H1 (cell line): ENCODE measurements around the gene GALK1. TPM values are rescaled to one million over a fixed set of nuclear protein-coding genes. Genes with fewer than 3 reads are reported as not detected.

Experiments
- CTCF ChIA-PET: fragments of 300-600 bp; sonication (Branson Sonifier 250); formaldehyde crosslinking; loops from one replicate; lab custom pipeline; 2021; ENCODE audit not compliant: partially characterized antibody; lab: Charles Lee
- POLR2A ChIA-PET: fragments of 300-600 bp; sonication (Branson Sonifier 250); formaldehyde crosslinking; loops from one replicate; lab custom pipeline; 2021; ENCODE audit warnings: inconsistent platforms; ENCODE audit not compliant: partially characterized antibody; lab: Charles Lee
- DNase-seq, 2 experiments: peaks; one replicate each; pipeline versions ENCODE4 v3.0.0 to v3.0.0-alpha.2; 2010 to 2022; ENCODE audit warnings: low spot score in 2 of 2, low read depth in 1 of 2, mixed read lengths in 1 of 2
- FAIRE-seq: peaks from 2 replicates; lab custom pipeline; 2011; peaks lifted over from hg19 to GRCh38; lab: Jason Lieb, UNC
- H2AFZ ChIP-seq: 2 replicates; pipeline ENCODE4 v1.8.1; 2012; ENCODE audit warnings: low read length, inconsistent platforms
- H2AK5ac ChIP-seq: 2 replicates; pipeline ENCODE4 v1.6.1; 2013; ENCODE audit warnings: low read depth, low read length
- H2BK120ac ChIP-seq: replicated peaks from 2 replicates; pipeline ENCODE3; 2013; ENCODE audit warnings: low read depth, low read length, inconsistent platforms
- H2BK12ac ChIP-seq: 2 replicates; pipeline ENCODE4 v1.6.1; 2013; ENCODE audit warnings: low read depth, low read length
- H2BK15ac ChIP-seq: 2 replicates; pipeline ENCODE4 v1.6.1; 2013; ENCODE audit warnings: low read length
- H2BK20ac ChIP-seq: 2 replicates; pipeline ENCODE4 v1.6.1; 2013; ENCODE audit warnings: low read length
- H2BK5ac ChIP-seq: 2 replicates; pipeline ENCODE4 v1.6.1; 2013; ENCODE audit warnings: low read depth, low read length
- H3K14ac ChIP-seq: 2 replicates; pipeline ENCODE4 v1.6.1; 2013; ENCODE audit warnings: inconsistent platforms; ENCODE audit not compliant: insufficient read length
- H3K18ac ChIP-seq: 2 replicates; pipeline ENCODE4 v1.6.1; 2013; ENCODE audit warnings: low read length; ENCODE audit errors: extremely low read depth
- H3K23ac ChIP-seq: 2 replicates; pipeline ENCODE4 v1.6.1; 2013; ENCODE audit warnings: inconsistent platforms; ENCODE audit not compliant: insufficient read length
- H3K23me2 ChIP-seq: 2 replicates; pipeline ENCODE4 v1.6.1; 2013; ENCODE audit warnings: low read depth, low read length
- H3K27ac ChIP-seq: 2 replicates; pipeline ENCODE4 v1.6.1; 2011; ENCODE audit warnings: low read depth, low read length, inconsistent platforms
- H3K27me3 ChIP-seq, 4 experiments: replicated peaks in 1 of 4; 1 replicate in 1 of 4; 2 replicates in 3 of 4; pipeline versions ENCODE4 v1.6.1 to v1.8.1; 2011 to 2013; ENCODE audit warnings: low read length in 3 of 4, mild to moderate bottlenecking in 3 of 4, inconsistent platforms in 2 of 4, mixed read lengths in 2 of 4, moderate library complexity in 1 of 4; ENCODE audit not compliant: control insufficient read depth in 3 of 4, insufficient read depth in 3 of 4; ENCODE audit errors: extremely low read depth in 1 of 4
- H3K36me3 ChIP-seq, 4 experiments: 2 replicates each; pipeline versions ENCODE4 v1.6.1 to v1.8.1; 2011 to 2013; ENCODE audit warnings: mild to moderate bottlenecking in 4 of 4, low read length in 3 of 4, moderate library complexity in 2 of 4, control low read depth in 1 of 4, inconsistent platforms in 1 of 4; ENCODE audit not compliant: insufficient read depth in 4 of 4, control insufficient read depth in 2 of 4
- H3K4ac ChIP-seq: replicated peaks from 2 replicates; pipeline ENCODE3; 2013; ENCODE audit warnings: low read length, low read depth, mixed read lengths, inconsistent platforms; ENCODE audit not compliant: insufficient read length
- H3K4me1 ChIP-seq, 4 experiments: replicated peaks in 1 of 4; 1 replicate in 1 of 4; 2 replicates in 3 of 4; pipeline versions ENCODE4 v1.6.1 to v1.8.1; 2011 to 2013; ENCODE audit warnings: low read length in 3 of 4, inconsistent platforms in 2 of 4, mixed read lengths in 1 of 4; ENCODE audit not compliant: insufficient read depth in 4 of 4, control insufficient read depth in 3 of 4
- H3K4me2 ChIP-seq, 2 experiments: 2 replicates each; pipeline versions ENCODE4 v1.6.1 to v1.8.1; 2011 to 2013; ENCODE audit warnings: low read depth in 2 of 2, low read length in 2 of 2, control low read depth in 1 of 2, inconsistent platforms in 1 of 2, mild to moderate bottlenecking in 1 of 2; ENCODE audit not compliant: insufficient read depth in 1 of 2
- H3K4me3 ChIP-seq, 4 experiments: fragments of 200-600, 300-600 bp in 1 of 4; sonication (generic), shearing (Covaris generic), sonication (Bioruptor Twin) in 1 of 4; 2 replicates each; pipeline versions ENCODE4 v1.5.1 to v1.8.1; 2011 to 2016; ENCODE audit warnings: low read length in 4 of 4, low read depth in 3 of 4, control low read depth in 2 of 4, inconsistent platforms in 2 of 4, mild to moderate bottlenecking in 2 of 4, mixed read lengths in 1 of 4, moderate library complexity in 1 of 4; ENCODE audit not compliant: insufficient read depth in 2 of 4; ENCODE audit errors: extremely low read depth in 1 of 4
- H3K56ac ChIP-seq: replicated peaks from 2 replicates; pipeline ENCODE3; 2013; ENCODE audit warnings: low read depth, mild to moderate bottlenecking, mixed read lengths, low read length, inconsistent platforms; ENCODE audit not compliant: insufficient read length
- H3K79me1 ChIP-seq: 2 replicates; pipeline ENCODE4 v1.6.1; 2013; ENCODE audit warnings: low read depth, low read length, control low read depth
- H3K79me2 ChIP-seq, 2 experiments: 2 replicates each; pipeline versions ENCODE4 v1.6.1 to v1.8.1; 2012 to 2013; ENCODE audit warnings: low read length in 2 of 2, mild to moderate bottlenecking in 2 of 2, inconsistent platforms in 1 of 2; ENCODE audit not compliant: insufficient read depth in 2 of 2, control insufficient read depth in 1 of 2
- H3K9ac ChIP-seq, 4 experiments: replicated peaks in 1 of 4; 1 replicate in 1 of 4; 2 replicates in 3 of 4; pipeline versions ENCODE4 v1.6.1 to v1.8.1; 2011 to 2013; ENCODE audit warnings: low read depth in 3 of 4, low read length in 3 of 4, control low read depth in 2 of 4, mild to moderate bottlenecking in 2 of 4, moderate library complexity in 2 of 4, inconsistent platforms in 1 of 4; ENCODE audit errors: extremely low read depth in 1 of 4
- H3K9me3 ChIP-seq, 2 experiments: 2 replicates each; pipeline versions ENCODE4 v1.6.1 to v1.8.1; 2012 to 2013; ENCODE audit warnings: mild to moderate bottlenecking in 2 of 2, moderate library complexity in 2 of 2, control low read depth in 1 of 2, inconsistent platforms in 1 of 2, low read depth in 1 of 2, low read length in 1 of 2, mixed read lengths in 1 of 2; ENCODE audit not compliant: insufficient read depth in 2 of 2
- H4K20me1 ChIP-seq, 2 experiments: replicated peaks in 1 of 2; 2 replicates each; pipeline versions ENCODE3 to v1.8.1; 2011 to 2013; ENCODE audit warnings: inconsistent platforms in 2 of 2, low read length in 2 of 2, mild to moderate bottlenecking in 1 of 2; ENCODE audit not compliant: insufficient read depth in 2 of 2, control insufficient read depth in 1 of 2
- H4K5ac ChIP-seq: 2 replicates; pipeline ENCODE4 v1.6.1; 2013; ENCODE audit warnings: low read length, low read depth, mixed read lengths, inconsistent platforms; ENCODE audit not compliant: insufficient read length
- H4K8ac ChIP-seq: 2 replicates; pipeline ENCODE4 v1.8.0; 2013; ENCODE audit warnings: mild to moderate bottlenecking, moderate library complexity, low read length, inconsistent platforms; ENCODE audit not compliant: insufficient read depth; ENCODE audit errors: extremely low read depth
- H4K91ac ChIP-seq: replicated peaks from 2 replicates; pipeline ENCODE3; 2013; ENCODE audit warnings: low read length, mixed read lengths, inconsistent platforms; ENCODE audit not compliant: insufficient read length
- BCL11A ChIP-seq, 2 experiments: IDR thresholded peaks; one replicate each; pipeline ENCODE4 v1.6.1; 2011; ENCODE audit warnings: low read depth in 2 of 2, low read length in 2 of 2, mild to moderate bottlenecking in 2 of 2
- CBX5 ChIP-seq: fragments of 300-800, 300-1000 bp; sonication (generic); IDR thresholded peaks from 2 replicates; pipeline ENCODE4 v1.7.1; 2016; ENCODE audit warnings: antibody characterized with exemption, low read length, low read depth
- RFX5 ChIP-seq: IDR thresholded peaks from 2 replicates; pipeline ENCODE4 v1.6.1; 2011; ENCODE audit warnings: low read depth, low read length, improper control_type of control experiment, borderline replicate concordance
- SIX5 ChIP-seq: IDR thresholded peaks from 2 replicates; pipeline ENCODE4 v1.6.1; 2011; ENCODE audit warnings: mild to moderate bottlenecking, low read depth, low read length
- WGBS, 2 experiments: shearing (Covaris generic) in 1 of 2; methylation state at CpG; one replicate each; pipeline versions ENCODE4 v1.1.6 to v1.1.7; 2013 to 2015; ENCODE audit warnings: low lambda C conversion rate in 2 of 2, mixed read lengths in 2 of 2, inconsistent platforms in 1 of 2, low coverage in 1 of 2, missing lambda C conversion rate in 1 of 2; ENCODE audit not compliant: insufficient replicate concordance in 2 of 2, insufficient coverage in 1 of 2, insufficient read length in 1 of 2; ENCODE audit errors: extremely low coverage in 1 of 2, missing lambda C conversion rate in 1 of 2; 5-methylcytosine and 5-hydroxymethylcytosine counted together
- polyA plus RNA-seq, 7 experiments: library from polyadenylated mRNA; depleted of rRNA in 3 of 7; stranded (reverse) in 5 of 7; unstranded in 2 of 7; fragments of >200 nt in 5 of 7; fragments of 200-250 nt in 2 of 7; gene quantifications; 1 replicate in 5 of 7; 2 replicates in 1 of 7; 4 replicates in 1 of 7; pipeline versions ENCODE4 v1.2.1 to v1.2.3, GENCODE V29; 2011 to 2013; ENCODE audit warnings: missing spikeins in 2 of 7, mixed read lengths in 2 of 7
- total RNA-seq: library from RNA; stranded (reverse); fragmentation: NEBNext Ultra II Directional; extraction: Animal tissue kit (Norgen Biotek cat#: 25700); gene quantifications from 2 replicates; pipeline ENCODE4 v1.2.1, GENCODE V29; 2021

Gene GALK1
- total and polyA plus RNA-seq, 2 of the 8 experiments (the other 6 are each of a cell fraction or from before 2014, with no cell fraction given), result 34.1 to 47.9 TPM

DNA sequence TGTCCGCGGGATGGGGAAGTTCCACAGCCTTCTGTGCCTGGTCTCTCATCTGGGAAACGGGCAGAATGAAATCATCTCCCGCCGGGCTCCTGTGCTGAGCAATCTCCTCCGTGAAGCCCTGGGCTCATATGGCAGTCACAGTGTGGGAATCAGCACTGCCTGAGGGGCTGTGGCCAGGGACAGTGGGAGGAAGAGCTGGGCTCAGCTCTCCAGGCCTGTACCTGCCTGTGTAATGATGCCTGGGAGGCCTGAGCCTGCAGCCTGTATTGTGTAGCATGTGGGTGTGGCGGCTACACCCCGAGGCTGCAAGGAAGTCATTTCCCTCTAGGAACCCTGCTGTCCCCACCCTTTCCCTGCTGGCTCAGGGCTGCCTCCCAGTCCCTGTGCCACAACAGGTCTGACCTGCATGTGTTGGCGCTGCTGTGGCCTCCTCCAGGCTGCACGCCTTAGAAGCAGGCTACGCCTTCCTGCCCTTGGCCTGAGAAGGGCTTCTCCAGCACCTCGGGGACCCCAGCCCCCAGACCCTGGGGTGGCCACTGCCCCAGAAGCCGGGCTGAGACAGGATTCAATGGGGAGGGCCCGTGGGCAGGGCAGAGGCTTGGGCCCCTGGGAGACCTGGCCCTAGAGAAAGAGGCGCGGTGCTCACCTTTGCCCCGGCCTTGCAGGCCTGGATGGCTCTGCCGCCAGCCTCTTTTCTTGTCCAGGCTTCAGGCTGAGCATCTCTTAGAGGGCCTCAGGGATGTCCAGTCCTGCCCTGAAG, 41.6 kb downstream of the GALK1 start:
- Histone ChIP-seq H3K79me1 (no peaks in the 10 kb centered on the region), H3K18ac (no peak overlapping the region), H3K9ac (no peak overlapping the region), H3K56ac (no peak overlapping the region), H2BK15ac (no peak overlapping the region), H2BK12ac (no peak overlapping the region), H2AK5ac (no peak overlapping the region), H3K27ac (no peak overlapping the region), H3K23ac (no peak overlapping the region), H2BK20ac (no peak overlapping the region), H3K4me2 (no peak overlapping the region), H4K91ac (no peak overlapping the region), H3K4ac (peak overlapping the region; percentile 59), H3K79me2 (no peaks in the 10 kb centered on the region), H3K36me3 (no peaks in the 10 kb centered on the region), H2AFZ (no peak overlapping the region), H3K14ac (no peak overlapping the region), H3K9me3 (no peaks in the 10 kb centered on the region), H3K23me2 (peaks cover 11% of the 10 kb centered on the region; the same call in 1 of the 2 replicates), H3K27me3 (peaks cover 4 to 29% (median 17%) of the 10 kb centered on the region in 4 experiments; a peak in 6 of 7 replicates), H2BK5ac (no peak overlapping the region), H4K20me1 (peaks cover 0 to 2% of the 10 kb centered on the region in 2 experiments), H4K8ac (0 out of 2 replicates have a peak overlapping the region, but pooled peaks have one; percentile 16), H3K4me1 (peaks cover 0 to 8% (median 4%) of the 10 kb centered on the region in 4 experiments; a peak in 4 of 7 replicates), H2BK120ac (no peak overlapping the region), H3K4me3 (no peak overlapping the region), H4K5ac (no peak overlapping the region)
- DNase-seq (no peak), FAIRE-seq (no peak)
- POLR2A ChIA-PET, result interaction anchor here (1.1 to 1.7 kb wide), 4 partner anchors 30 to 57 kb away, joined by 3 to 6 read pairs (median 3); no protein-coding TSS in a partner anchor
- CTCF ChIA-PET, result interaction anchor here (0.7 to 5.6 kb wide), 7 partner anchors 13 to 618 kb away, joined by 3 to 64 read pairs (median 5); partner anchors contain the start of gene SMIM5
- 94% methylated on average over 17 of the region's 18 CpGs; no CpG with 5 or more reads in 1 of the 2 experiments for WGBS, 2 experiments
- TF ChIP-seq CBX5, result no peak
- no peak for TF ChIP-seq SIX5
- TF ChIP-seq RFX5, result no peak
- no peak for TF ChIP-seq BCL11A (IDR thresholded peaks at IDR 0.05; ENCODE audit: low read depth in 2 of 2, low read length in 2 of 2)
